ENCODE measurements around the gene CNGB1.
"Not testable (repeated sequence)": the region's sequence is repeated elsewhere in the genome, so short reads cannot be mapped to it uniquely, and the experiment has no call there.

The CNGB1 gene

DNA sequence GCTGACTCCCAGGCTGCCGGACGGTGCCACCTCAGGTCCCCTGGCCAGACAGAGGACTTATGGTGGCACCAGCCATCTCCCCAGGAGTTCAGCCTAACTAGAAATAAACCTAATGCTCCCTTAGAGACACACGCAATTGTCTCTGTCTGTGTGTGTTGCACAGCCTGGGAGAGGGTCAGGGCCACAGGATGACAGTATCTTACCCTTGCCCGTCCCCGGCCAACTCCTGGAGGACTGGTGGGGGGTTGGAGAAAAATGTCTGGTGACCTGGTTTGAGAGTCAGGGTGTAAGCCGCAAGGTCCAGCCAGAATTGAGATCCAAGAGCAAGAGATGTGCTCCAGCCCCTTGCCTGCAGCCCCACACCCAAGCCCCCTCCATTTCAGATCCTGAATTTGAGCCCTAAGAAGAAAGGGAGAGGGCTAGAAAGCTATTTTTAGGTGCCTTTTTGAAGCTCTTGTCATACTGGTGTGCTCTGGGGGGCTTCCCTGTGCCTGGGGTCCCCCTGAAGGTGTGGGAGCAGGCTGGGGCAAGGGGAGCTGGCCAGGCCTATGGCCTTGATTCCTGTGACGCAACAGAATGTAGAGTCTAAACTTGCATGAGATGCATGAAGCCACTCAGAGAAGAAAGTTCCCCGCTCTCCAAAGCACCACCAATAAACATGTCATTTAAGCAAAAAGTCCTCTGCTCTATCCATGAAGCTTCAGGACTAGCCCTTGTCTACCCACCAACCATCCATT lies 16.7 kb upstream of the CNGB1 start:
- Histone ChIP-seq H3K4me3 (ENCODE audit: insufficient read depth, low read depth, low read length) (no peak overlapping the region), H3K4me1 (ENCODE audit: control insufficient read depth, insufficient read depth, low read length) (peaks cover 12% of the 10 kb centered on the region), H3K36me3 (ENCODE audit: control insufficient read depth, insufficient read depth, low read length) (no peaks in the 10 kb centered on the region), H3K9me3 (ENCODE audit: control insufficient read depth, low read length) (no peaks in the 10 kb centered on the region), H3K27ac (ENCODE audit: insufficient read depth, low read depth, low read length, poor library complexity, severe bottlenecking) (no peak overlapping the region), H3K27me3 (ENCODE audit: control insufficient read depth, insufficient read depth, low read length, poor library complexity, severe bottlenecking) (peaks cover 41% of the 10 kb centered on the region)
- 94 to 95% methylated on average over 8 of the region's 8 CpGs for WGBS, 2 experiments

DNA sequence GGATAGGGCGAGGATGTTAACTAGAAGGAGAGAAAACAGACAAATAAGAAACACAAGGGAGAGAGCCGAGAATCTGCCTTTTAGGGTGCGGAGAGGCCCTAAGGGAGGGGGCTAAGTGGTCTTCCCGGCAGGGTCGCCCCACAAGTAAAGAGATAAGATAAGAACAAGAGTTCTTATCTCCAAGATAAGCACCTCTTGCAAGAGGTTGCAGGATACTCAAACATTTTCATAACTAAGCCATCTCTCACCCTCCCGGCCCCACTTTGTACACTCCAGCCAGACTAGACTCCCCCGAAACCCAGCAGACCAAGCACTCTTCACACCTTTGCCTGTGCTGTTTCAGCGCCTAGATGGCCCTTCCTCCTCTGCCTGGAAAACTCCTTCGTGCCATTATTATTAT lies 15.3 kb upstream of the CNGB1 start:
- Histone ChIP-seq H3K27me3 (ENCODE audit: control insufficient read depth, insufficient read depth, low read length, poor library complexity, severe bottlenecking) (peaks cover 41% of the 10 kb centered on the region), H3K4me1 (ENCODE audit: control insufficient read depth, insufficient read depth, low read length) (peaks cover 12% of the 10 kb centered on the region), H3K36me3 (ENCODE audit: control insufficient read depth, insufficient read depth, low read length) (no peaks in the 10 kb centered on the region), H3K9me3 (ENCODE audit: control insufficient read depth, low read length) (no peaks in the 10 kb centered on the region), H3K4me3 (ENCODE audit: insufficient read depth, low read depth, low read length) (no peak overlapping the region), H3K27ac (ENCODE audit: insufficient read depth, low read depth, low read length, poor library complexity, severe bottlenecking) (no peak overlapping the region)
- 70 to 78% methylated on average over 8 of the region's 9 CpGs for WGBS, 2 experiments

DNA sequence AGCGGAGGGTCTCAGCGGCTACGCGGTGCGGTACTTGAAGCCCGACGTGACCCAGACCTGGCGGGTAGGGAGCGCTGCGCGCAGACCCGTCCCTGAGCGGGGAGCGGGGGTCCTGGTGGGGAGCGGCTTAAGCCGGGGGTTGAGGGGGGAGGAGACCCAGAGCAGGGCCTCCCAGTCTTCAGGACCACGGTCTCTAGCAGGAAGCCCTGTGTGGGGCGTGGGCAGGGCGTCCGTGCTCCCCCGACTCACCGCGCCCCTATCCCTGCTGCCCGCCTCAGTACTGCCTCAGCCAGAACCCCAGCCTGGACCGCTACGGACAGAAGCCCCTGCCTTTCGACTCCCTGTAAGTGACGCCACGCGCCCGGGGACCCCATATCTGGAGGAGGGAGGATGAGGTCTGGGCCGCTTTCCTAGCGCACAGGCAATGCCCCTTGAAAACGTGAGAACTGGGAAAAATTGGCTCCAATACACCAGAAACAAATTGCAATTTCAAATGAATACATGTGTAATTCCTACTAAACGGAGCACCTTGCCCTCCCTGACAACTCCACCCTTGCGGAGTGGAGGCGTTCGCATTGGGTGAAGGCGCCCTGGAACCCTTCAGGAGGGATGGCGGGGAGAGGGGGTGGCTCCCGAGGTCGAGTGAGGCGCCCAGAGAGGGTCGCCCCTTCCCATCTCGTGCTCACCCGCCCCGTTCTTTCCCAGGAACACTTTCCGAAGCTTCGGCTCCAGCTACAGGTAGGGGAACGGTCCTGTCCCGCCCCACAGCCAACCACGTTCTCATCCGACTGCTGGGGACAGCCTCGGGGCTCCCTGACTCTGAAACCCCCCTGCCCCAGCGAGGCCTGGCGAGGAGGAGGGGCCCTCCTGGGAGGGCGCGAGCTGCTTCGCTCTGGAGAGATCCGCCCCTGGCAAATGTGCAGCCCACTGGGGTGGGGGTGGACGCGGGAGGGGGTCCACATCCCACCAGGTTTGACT lies 14.6 kb upstream of the CNGB1 start:
- H3K27ac ChIP-seq (ENCODE audit: insufficient read depth, low read depth, low read length, poor library complexity, severe bottlenecking) = no peak overlapping the region
- H3K9me3 ChIP-seq (ENCODE audit: control insufficient read depth, low read length) = no peaks in the 10 kb centered on the region
- H3K4me3 ChIP-seq (ENCODE audit: insufficient read depth, low read depth, low read length) = peak overlapping the region; percentile 42
- H3K4me1 ChIP-seq (ENCODE audit: control insufficient read depth, insufficient read depth, low read length) = peaks cover 12% of the 10 kb centered on the region
- WGBS, 2 experiments = 6% methylated on average over 62 of the region's 62 CpGs
- no peaks in the 10 kb centered on the region for H3K36me3 ChIP-seq (ENCODE audit: control insufficient read depth, insufficient read depth, low read length)
- H3K27me3 ChIP-seq (ENCODE audit: control insufficient read depth, insufficient read depth, low read length, poor library complexity, severe bottlenecking) = peaks cover 41% of the 10 kb centered on the region

DNA sequence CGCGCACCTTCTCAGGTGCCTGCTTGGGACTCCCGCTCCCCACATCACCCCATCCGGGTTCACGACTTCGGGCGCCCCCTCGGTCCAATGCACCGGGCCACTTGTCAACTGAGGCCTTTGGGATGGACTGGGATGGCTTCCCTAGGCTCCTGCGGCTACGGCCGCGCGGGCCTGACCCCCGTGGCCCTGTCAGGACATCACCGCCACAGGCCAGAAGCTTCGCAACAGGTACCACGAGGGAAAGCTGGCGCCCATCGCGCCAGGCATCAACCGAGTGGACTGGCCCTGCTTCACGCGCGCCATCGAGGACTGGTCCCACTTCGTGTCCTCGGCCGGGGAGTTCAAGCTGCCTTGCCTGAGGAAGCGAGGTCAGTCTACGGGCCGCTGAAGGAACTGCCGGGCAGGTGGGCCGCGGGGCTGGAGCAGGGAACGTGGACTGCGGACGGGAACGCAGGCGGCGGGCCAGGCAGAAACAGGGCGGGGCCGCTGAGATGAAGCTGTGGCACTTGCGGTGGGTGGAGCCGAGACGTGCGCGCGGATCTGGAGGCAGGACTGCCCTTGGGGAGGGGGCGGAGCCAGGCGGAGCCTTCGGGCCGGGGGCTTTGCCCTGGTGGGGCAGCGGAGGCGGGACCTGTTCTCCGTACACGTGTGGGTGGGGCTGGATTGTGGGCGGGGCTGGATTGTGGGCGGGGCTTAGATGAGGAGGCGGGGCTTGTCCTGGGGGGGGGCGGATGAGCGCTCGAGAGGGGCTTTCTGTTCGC lies 13.7 kb upstream of the CNGB1 start:
- Histone ChIP-seq H3K4me3 (ENCODE audit: insufficient read depth, low read depth, low read length) (peak overlapping the region; percentile 42), H3K9me3 (ENCODE audit: control insufficient read depth, low read length) (no peaks in the 10 kb centered on the region), H3K27me3 (ENCODE audit: control insufficient read depth, insufficient read depth, low read length, poor library complexity, severe bottlenecking) (peaks cover 41% of the 10 kb centered on the region), H3K36me3 (ENCODE audit: control insufficient read depth, insufficient read depth, low read length) (no peaks in the 10 kb centered on the region), H3K27ac (ENCODE audit: insufficient read depth, low read depth, low read length, poor library complexity, severe bottlenecking) (no peak overlapping the region), H3K4me1 (ENCODE audit: control insufficient read depth, insufficient read depth, low read length) (peaks cover 12% of the 10 kb centered on the region)
- WGBS, 2 experiments = 19 to 20% methylated on average over 64 of the region's 64 CpGs

GRCh38 chr16:57982385-57982784 lies 11.5 kb upstream of the CNGB1 start:
- H3K4me1 ChIP-seq (ENCODE audit: control insufficient read depth, insufficient read depth, low read length) = peaks cover 12% of the 10 kb centered on the region
- WGBS, 2 experiments = 85 to 88% methylated on average over 5 of the region's 5 CpGs
- peaks cover 38% of the 10 kb centered on the region for H3K27me3 ChIP-seq (ENCODE audit: control insufficient read depth, insufficient read depth, low read length, poor library complexity, severe bottlenecking)
- no peaks in the 10 kb centered on the region for H3K36me3 ChIP-seq (ENCODE audit: control insufficient read depth, insufficient read depth, low read length)
- no peaks in the 10 kb centered on the region for H3K9me3 ChIP-seq (ENCODE audit: control insufficient read depth, low read length)
- no peak overlapping the region for H3K27ac ChIP-seq (ENCODE audit: insufficient read depth, low read depth, low read length, poor library complexity, severe bottlenecking)
- no peak overlapping the region for H3K4me3 ChIP-seq (ENCODE audit: insufficient read depth, low read depth, low read length)

- WGBS, 2 experiments = 93 to 94% methylated on average over 6 to 7 of the region's 7 CpGs
- Histone ChIP-seq H3K4me1 (ENCODE audit: control insufficient read depth, insufficient read depth, low read length) (peaks cover 12% of the 10 kb centered on the region), H3K36me3 (ENCODE audit: control insufficient read depth, insufficient read depth, low read length) (no peaks in the 10 kb centered on the region), H3K4me3 (ENCODE audit: insufficient read depth, low read depth, low read length) (no peak overlapping the region), H3K27ac (ENCODE audit: insufficient read depth, low read depth, low read length, poor library complexity, severe bottlenecking) (no peak overlapping the region), H3K9me3 (ENCODE audit: control insufficient read depth, low read length) (no peaks in the 10 kb centered on the region), H3K27me3 (ENCODE audit: control insufficient read depth, insufficient read depth, low read length, poor library complexity, severe bottlenecking) (peaks cover 30% of the 10 kb centered on the region)
Observed at GRCh38 chr16:57981636-57982035, 10.7 kb upstream of the CNGB1 start.

DNA sequence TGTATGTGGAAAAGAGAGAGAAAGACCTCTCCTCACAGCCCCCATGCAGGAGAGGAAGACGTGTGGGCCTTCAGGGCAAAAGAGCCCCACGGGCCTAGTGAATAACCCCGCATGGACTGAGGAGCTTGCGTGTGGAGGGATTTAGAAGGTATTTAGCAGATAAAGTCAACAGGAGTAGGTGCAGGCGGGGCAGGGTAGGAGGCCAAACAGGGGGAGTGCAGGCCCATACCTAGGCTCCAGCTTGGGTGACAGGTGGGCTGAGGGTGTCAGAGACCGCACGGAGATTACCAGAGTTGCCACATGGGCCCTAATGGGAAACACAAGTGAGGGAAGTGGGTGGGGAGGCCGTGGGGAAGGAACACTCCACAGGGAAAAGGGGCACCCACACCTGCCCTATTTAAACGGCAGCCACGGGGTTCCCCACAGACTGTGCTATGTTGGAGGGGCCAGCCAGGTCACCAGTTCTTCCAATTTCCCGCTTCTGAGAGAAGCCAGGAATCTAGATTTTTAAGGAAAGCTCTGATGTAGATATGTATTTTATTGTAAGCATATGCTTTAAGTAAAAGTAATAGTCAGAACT lies 8.2 kb upstream of the CNGB1 start:
- H3K27ac ChIP-seq (ENCODE audit: insufficient read depth, low read depth, low read length, poor library complexity, severe bottlenecking) = no peak overlapping the region

GRCh38 chr16:57978070-57978465 lies 7.1 kb upstream of the CNGB1 start:
- not testable (repeated sequence) for H3K36me3 ChIP-seq (ENCODE audit: control insufficient read depth, insufficient read depth, low read length); H3K4me1 ChIP-seq (ENCODE audit: control insufficient read depth, insufficient read depth, low read length); H3K9me3 ChIP-seq (ENCODE audit: control insufficient read depth, low read length); H3K27me3 ChIP-seq (ENCODE audit: control insufficient read depth, insufficient read depth, low read length, poor library complexity, severe bottlenecking); H3K27ac ChIP-seq (ENCODE audit: insufficient read depth, low read depth, low read length, poor library complexity, severe bottlenecking); H3K4me3 ChIP-seq (ENCODE audit: insufficient read depth, low read depth, low read length)
- WGBS, 2 experiments = 96 to 98% methylated on average over 2 of the region's 2 CpGs

More for the DNA sequence above, 8.2 kb upstream of the CNGB1 start:
- H3K4me3 ChIP-seq (ENCODE audit: insufficient read depth, low read depth, low read length) = no peak overlapping the region
- H3K9me3 ChIP-seq (ENCODE audit: control insufficient read depth, low read length) = no peaks in the 10 kb centered on the region
- H3K36me3 ChIP-seq (ENCODE audit: control insufficient read depth, insufficient read depth, low read length) = no peaks in the 10 kb centered on the region
- 90 to 92% methylated on average over 11 of the region's 11 CpGs for WGBS, 2 experiments
- peaks cover 5% of the 10 kb centered on the region for H3K27me3 ChIP-seq (ENCODE audit: control insufficient read depth, insufficient read depth, low read length, poor library complexity, severe bottlenecking)
- H3K4me1 ChIP-seq (ENCODE audit: control insufficient read depth, insufficient read depth, low read length) = peaks cover 9% of the 10 kb centered on the region

DNA sequence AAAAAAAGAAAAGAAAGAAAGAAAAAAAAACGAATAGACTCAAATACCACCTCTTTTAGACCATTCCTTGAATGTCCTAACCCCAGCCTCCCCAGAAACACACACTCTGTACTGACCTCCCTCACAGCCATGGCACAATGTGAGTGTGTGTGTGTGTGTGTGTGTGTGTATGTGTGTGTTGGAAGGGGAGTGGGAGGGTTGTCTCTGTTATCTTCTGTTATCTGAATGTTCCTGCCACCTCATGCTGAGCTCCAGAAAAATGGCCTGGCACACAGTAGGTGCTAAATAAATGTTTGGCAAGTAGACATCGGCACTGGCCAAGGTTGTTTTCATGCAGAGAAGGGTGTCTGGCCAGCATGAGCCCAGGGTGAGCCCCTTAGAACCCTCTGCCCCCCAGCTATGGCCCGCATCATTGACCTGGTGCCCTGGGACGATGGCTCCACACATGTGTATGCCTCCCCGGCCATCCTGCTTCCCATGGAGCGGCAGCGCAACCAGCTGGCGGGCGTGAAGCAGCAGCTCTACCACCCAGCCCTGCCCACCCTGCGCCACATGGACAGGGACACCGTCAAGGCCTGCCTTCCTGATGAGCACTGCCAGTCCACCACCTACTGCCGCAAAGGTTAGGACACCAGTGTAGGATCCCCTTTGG lies 6.6 kb upstream of the CNGB1 start:
- WGBS, 2 experiments = 89 to 90% methylated on average over 11 of the region's 12 CpGs
- Histone ChIP-seq H3K27ac (ENCODE audit: insufficient read depth, low read depth, low read length, poor library complexity, severe bottlenecking) (no peak overlapping the region), H3K36me3 (ENCODE audit: control insufficient read depth, insufficient read depth, low read length) (no peaks in the 10 kb centered on the region), H3K4me1 (ENCODE audit: control insufficient read depth, insufficient read depth, low read length) (peaks cover 9% of the 10 kb centered on the region), H3K9me3 (ENCODE audit: control insufficient read depth, low read length) (no peaks in the 10 kb centered on the region), H3K27me3 (ENCODE audit: control insufficient read depth, insufficient read depth, low read length, poor library complexity, severe bottlenecking) (no peaks in the 10 kb centered on the region), H3K4me3 (ENCODE audit: insufficient read depth, low read depth, low read length) (no peak overlapping the region)

All from ectodermal cell (in vitro differentiated cells).